ENCODE measurements around the gene MAP7D1.

MAP7D1 gene

DNA sequence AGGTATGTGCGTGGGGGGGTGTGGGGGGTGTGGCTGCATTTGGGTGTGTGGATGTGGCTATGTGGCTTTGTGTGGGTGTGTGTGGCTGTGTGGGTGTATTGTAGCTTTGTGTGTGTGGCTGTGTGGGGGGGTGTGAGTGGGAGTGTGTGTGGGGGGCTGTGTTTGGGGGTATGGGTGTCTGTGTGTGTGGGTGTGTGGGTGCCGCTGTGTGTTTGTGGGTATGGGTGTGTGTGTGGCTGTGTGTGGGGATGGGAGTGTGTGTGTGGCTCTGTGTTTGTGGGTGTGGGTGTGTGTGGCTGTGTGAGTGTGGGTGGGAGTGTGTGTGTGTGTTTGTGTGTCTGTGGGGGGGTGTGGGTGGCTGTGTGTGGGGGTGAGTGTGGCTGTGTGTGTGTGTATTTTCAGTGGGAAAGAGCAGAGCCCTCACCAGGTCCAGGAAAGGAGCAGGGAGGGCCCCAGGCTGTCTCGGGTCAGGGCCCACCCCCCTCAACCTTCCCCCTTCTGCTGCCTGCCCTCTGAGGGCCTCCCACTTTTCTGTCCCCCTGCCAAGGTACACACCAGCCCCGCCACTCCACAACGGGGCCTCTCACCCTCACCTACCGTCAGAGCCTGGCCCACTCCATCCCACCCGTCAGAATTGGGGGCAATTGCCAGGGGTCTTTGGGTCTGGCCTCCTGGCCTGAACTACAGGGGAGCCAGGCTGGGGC is 29.0 kb upstream of the MAP7D1 start:
- no peak for DNase-seq (ENCODE audit: low read depth)

DNA sequence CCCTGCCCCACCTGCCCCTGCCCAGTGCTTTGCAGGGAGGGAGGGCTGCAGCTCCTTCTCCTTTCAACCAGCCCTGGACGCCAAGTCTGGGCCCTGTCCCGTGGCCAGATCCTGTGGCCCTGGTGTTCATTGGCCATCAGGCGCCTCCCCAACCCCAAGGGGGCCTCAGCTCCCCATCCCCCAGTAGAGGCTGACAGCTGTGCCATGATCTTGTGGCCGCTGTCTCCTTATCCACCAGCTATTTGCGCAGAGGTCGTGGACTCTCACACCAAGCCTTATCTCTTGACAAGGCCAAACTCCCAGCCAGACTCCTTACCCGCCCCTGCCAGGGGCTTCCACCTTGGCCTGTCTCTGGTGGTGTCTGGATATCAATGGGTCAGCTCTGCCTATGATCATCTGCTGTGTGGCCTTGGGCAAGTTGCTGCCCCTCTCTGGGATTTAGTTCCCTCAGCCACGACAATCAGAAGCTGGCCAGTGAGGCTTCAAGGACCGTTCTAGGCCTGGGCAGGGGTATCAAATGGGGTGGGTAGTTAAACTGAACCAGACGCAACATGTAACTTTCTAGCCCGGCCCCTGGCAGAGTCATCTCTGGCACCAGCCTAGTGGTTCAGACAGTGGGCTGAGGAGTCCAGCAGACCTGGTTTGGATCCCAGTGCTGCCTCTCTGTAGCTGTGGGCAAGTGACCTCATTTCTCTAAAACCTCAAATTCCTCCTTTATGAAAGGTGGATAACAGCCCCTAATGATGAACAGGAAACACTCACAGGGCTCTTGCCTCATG is 27.6 kb upstream of the MAP7D1 start:
- peak; percentile 49 for DNase-seq (ENCODE audit: low read depth)

DNA sequence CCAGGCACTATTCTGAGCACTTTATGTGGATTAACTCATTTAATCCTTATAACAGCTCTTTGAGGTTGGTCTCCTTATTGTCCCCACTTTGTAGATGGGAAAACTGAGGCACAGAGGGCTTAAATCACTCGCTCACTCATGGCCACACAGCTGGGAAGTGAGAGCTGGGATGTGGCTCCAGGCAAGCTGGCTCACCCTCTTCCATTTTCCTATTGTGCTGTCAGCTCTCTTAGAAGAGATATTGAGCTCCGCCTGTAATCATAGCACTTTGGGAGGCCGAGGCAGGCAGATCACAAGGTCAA is 27.1 kb upstream of the MAP7D1 start:
- no peak for DNase-seq (ENCODE audit: low read depth)

DNA sequence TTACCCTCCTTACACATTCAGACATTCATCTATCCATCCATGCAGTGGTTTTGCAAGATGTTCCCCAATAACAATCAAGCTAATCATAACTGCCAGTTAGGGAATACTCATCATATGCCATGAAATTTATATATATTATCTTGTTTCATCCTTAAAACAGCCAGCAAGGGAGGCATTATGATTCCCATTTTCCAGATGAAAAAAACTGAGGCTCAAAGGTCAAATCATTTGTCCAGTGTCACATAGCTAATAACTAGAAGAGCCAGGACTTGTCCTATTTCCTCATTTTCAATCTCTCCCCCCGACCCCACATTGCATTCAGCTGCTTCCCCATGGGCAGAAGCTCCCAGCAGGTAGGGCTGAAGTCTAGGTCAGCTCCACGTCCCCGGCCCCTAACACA is 23.9 kb upstream of the MAP7D1 start:
- no peak for DNase-seq (ENCODE audit: low read depth)

DNA sequence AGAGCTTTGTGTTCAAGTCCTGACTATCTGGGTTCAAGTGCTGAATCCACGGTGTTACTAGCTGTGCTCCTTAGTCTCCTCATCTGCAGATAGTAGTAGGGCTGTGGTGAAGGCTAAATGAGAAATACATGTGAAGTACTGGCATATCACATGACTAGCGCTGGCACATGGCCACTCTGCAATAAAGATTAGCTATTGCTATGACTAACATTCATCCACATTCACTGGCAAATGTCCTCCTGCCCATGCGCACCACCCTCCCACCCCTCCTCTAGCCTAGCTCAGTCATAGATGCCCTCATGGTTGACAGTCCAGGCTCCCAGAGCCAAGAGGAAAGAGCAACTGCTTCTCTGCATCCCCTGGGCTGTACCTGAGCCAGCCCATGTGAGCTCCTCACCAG is 22.5 kb upstream of the MAP7D1 start:
- DNase-seq (ENCODE audit: low read depth): peak; percentile 93

DNA sequence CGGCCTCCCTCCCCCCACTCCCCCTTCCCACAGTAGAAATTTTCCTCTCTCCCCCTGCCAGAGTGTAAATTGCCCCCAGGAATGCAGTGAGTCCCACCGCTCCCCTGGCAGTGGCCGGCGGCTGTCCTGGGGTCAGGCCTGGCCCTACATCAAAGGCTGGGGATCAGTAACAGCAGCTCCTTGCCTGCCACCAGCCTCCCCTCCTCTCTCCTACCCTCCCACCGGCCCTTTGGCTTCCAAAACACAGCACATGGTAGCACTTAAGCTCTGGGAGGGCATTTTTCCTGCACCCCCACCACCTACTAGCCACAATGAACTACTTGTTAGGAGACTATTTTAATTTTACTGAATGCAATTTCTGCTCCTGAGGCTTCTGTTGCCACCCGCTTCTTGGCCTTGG is 21.9 kb upstream of the MAP7D1 start:
- DNase-seq (ENCODE audit: low read depth): no peak

DNA sequence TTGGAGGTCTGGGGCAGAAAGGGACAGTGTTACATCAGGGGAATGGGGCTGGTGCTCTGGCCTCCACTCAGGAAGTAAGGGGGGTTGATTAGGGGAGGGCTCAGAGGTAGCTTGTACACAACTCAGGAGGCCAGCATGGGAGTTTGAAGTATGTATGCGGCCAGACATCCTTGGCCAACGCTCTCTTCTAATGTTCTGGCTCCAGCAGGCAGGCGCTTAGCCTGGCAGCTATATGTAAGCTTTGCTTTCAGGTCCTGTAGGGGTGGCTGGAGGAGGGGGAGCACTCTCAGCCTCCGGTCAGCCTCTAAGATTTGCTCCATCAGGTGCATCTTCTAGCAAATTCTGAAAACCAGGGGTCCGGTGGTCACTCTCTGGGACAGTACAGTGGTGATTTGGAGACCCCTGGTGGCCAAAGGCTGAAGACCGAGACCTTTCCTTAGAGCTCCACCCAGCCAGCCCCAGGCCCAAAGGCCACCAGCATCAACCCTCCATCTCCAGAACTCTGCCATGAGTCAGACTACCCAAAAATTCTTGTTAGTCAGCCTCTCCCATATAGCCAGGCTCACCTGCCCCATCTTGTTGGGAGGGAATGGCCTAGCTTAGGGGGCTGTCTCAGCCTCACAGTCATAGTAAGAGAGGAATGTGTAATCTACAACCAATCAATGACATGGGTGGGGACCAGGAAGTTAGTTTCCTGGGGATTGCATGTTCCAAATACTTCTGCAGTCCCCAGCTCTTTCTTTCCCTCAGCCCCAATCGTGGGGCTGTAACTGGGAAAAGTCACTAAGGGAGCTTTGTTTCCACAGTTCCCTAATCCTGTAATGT is 21.2 kb upstream of the MAP7D1 start:
- DNase-seq (ENCODE audit: low read depth): no peak

DNA sequence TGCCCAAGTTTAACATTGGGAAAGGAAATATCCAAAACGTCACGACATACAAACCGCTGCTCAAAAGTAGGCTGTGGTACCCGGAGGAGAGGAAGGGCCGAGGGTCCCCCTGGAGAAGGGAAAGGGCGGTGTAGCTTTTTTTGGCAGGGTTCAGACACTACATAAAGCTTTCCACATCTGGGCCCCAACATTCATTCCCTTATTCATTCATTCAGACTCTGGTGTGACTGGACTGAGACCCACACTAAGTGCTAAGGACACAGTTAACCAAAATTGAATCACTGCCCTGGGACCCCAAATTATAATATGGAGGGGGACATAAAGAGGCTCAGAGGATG is 20.7 kb upstream of the MAP7D1 start:
- DNase-seq (ENCODE audit: low read depth): no peak

DNA sequence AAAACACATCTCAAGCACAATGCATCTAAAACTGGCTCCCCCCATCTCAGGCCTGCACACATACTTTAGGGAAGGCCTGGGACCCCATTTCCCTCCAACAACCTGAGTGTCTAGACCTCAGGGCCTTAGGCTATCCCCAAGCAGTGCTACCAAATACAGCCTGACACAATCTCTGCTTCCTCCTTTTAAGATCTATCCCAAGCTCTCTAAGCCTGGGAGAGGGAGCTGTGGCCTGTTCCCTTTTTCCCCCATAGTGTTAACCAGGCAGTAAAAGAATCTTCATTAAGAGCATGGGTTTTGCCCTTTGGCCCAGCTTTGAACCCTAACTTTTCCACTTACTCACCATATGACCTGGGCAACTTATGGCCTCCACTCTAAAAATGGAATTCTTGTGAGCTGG is 20.2 kb upstream of the MAP7D1 start:
- no peak for DNase-seq (ENCODE audit: low read depth)

DNA sequence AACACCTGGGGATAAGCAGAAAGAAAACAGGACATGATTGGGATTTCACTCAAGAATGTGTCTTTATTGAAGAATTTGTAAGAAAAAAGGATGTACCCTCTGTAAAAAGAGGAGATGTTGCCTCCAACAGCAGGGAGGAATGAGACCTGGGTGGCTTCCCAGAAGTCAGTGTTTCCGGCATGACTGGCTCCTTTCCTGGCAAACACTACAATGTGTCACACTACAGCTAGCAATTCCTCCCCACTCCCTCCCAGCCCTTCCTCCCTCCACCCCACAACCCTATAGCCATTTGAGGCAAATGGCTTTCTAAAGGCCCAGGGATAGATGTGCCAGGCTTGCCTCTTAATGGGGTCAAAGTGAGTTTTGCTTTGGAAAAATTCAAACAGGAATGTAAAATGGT is 19.4 kb upstream of the MAP7D1 start:
- DNase-seq (ENCODE audit: low read depth): peak; percentile 80

DNA sequence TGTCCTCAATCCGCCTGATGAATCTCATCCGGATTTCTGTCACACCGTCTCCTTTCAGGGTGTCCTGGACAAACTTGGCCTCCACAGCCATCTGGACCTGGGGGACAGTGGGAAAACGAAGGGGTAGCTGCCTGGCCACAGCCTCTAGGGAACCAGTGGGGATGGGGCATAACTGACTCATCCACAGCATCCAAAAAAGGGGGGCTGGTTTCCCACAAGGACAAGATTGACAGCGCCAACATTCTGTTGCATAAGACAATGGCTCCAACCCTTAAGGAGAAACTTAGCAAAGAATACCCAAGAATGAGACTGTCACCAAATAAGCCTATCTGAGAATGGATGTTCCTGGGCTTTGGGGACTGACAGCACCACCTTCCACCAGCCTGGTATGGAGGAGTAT is 18.7 kb upstream of the MAP7D1 start:
- no peak for DNase-seq (ENCODE audit: low read depth)

DNA sequence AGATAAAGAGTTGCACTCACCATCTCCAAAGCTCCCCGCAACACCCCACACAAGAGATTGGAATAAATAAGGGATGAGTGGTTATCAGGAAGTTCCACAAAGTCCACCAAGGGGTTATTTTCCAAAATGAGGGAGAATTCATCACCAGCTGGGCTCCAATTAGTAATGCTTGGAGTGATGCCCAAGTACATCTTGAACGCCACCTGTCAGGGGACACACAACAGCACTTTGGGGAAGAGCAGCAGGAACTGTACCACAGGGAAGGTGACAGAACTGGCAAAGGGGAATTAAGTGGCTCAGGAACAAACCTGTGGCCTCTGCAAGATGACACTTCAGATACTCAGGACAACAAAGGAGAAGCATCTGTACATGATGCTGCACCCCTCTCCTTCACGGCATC is 18.2 kb upstream of the MAP7D1 start:
- no peak for DNase-seq (ENCODE audit: low read depth)

DNA sequence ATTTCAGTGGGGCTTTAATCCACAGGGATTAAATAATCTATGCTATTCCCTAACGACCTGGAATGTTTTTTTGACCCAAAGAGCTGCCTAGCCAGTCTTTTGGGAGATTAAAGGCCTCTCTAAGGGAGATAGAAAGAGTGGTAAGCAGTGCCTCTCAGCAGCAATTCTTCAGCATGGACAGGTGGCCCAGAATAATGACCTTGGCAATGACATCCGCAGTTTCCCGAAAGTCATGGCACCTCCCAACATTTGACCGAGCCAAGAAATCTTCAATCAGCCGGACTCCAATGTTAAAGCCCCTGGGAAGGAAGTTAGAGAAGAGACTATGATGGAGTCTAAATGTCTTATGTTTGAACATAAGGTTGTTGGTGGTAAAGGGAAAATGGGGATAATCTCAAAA is 16.4 kb upstream of the MAP7D1 start:
- no peak for DNase-seq (ENCODE audit: low read depth)

DNA sequence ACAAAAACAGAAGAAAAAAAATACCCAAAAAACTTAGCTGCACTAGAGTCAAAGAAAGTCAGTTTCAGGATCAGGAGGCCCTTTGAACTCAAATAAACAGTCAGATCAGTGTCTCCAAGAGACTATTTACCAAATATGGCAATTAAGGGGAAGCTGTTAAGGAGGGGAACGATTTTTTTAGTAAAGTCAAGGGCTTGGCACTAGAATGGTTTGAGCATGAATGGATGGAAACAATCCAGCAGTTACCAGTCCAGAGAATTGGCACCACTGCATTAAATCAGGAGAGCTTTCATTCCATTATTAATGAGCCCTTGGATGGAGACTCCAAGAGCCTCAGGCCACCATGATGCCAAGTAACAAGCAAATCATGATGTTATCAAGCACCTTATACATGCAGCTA is 13.8 kb upstream of the MAP7D1 start:
- DNase-seq (ENCODE audit: low read depth): no peak

DNA sequence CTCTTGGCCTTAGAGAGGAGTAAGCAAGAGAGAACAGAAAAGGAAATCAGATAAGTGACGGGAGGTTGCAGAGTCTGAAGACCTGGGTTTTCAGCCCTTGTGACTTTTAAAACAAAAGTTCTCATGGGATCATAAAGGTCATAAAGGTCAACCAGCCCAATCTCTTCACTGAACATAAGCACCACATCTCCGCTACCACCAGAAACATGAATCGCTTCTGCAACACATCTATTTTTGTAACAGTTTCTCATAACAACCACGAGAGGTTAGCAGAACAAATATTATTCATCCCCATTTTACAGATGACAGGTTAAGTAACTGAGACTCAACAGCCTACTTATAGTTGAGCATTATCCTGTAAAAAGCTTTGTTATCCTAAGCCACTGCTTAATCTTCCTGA is 12.5 kb upstream of the MAP7D1 start:
- no peak for DNase-seq (ENCODE audit: low read depth)

DNA sequence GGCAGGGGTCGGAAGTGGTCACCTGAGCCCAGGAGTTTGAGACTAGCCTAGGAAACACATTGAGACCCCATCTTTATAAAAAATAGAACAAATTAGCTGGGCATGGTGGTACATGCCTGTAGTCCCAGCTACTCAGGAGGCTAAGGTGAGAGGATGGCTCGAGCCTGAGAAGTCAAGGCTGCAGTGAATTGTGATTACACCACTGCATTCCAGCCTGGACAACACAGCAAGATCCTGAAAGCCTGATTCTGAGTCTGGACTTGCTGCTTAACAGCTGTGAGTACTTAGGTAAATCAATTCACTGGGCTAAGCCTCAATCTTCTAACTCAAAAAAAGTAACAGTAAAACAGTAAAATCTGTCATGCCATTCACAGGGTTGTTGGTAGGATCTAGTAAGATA is 11.5 kb upstream of the MAP7D1 start:
- DNase-seq (ENCODE audit: low read depth): no peak

DNA sequence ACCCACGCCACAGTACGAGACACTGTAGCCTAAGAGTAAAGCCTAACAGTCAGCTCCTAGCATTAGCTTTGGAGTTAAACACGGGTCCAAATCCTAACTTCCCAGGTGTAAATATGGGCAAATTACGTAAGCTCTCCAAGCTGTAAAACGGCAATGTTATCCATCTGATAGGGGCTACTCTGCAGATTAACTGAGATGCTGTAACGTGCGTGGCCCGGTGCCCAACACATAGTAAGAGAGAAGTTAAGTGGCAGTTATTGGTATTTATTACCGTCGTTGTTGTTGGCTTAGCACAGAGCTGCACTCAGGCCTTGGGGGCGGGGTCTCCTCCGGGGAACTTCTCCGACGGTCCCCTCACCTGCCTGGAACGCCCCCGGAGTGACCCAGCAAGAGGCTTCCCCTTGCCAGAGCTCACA is 7.1 kb upstream of the MAP7D1 start:
- DNase-seq (ENCODE audit: low read depth): no peak

DNA sequence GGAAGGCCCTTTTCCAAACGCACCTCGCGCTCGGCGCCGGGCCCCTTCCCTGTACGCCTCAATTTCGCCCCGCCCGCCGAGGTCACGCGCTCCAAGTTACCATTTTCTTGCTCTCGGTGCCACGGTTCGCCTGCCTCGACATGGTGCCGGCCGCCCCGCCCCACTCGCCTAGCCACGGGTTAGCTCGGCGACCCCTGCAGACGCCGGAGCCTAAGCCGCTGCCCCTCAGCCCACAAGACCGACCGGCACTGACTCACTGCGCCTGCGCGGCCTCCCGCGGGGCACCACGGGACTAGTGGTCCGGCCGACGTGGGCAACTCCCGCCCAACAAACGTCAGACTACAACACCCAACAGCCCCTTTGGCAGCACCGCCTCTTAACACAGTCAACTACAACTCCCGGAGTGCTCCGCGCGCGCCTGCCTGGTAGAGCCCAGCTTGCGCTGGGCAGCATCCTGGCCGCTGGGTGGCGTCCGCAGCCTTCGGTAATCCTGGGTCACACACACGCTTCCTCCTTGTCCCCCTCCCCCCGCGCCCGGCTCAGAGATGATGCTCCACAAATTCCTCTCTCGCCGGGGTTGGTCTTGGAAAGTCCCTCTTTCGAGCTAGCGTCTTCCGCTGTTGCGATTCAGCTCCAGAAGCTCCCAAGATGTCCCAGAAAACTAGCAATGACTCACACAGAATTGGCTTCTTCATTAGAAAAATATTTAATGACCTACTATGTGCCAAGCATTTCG is 6.6 kb upstream of the MAP7D1 start, which contains the start of gene TRAPPC3:
TRAPPC3 (minus strand) TSS at position 250 of the 736 bp plus-strand sequence; CDS start at position 142, 108 bp downstream.
- peak; percentile 99 for DNase-seq (ENCODE audit: low read depth)

DNA sequence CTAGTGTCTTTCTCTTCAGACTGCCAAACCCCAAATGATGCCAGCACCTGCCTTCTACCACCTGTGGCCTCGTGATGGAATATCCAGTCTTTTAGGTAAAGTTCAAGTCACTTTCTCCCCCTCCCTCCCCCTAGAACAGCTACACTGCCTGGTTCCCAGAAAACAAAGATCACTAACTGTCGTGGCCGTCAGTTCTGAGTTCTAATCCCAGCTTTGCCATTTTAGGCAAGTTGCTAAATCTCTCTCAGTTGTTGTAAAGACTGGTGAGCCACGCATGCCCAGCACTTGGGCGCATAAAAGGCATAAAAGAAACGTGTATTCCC is 6.0 kb upstream of the MAP7D1 start:
- no peak for DNase-seq (ENCODE audit: low read depth)

DNA sequence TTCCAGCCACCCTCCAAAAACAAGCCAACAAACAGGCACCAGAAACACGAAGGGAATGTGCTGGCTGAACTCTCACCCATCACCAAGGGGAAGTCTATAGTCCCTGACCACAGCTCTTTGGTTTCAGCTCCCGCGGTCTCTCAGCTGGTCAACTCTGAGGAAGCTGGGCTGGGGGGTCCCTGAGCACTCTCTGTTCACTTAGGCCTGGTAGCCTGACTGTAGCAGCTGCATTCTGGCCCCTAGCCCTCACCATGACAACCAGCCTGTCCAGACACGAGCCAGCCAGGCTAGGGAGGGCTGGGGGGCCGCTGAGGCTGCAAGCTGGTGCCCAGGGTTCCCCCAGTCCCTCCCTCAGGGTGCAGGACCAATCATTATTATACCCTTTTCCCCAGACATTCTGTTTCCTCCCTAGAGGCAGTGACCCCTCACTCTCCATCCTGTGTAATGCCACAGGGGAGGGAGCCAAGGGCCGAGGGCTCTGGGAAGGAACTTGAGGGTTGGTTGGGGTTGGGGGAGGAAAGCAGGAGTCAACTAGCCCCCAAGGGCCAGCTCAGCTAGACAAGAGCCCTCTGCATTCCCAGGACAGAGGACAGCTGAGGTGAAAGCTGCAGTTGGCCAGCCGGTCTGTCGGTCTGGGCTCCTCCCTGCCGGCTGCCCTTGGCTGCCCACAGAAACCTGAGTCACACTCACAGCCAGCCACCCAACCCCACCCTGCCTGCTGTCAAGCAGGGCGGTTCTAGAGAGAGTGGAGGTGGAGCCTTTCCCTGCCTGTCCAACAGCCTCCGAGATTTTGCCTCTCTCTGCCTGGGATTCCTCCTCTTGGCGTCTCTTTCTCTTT is 5.4 kb upstream of the MAP7D1 start:
- DNase-seq (ENCODE audit: low read depth): peak; percentile 76

DNA sequence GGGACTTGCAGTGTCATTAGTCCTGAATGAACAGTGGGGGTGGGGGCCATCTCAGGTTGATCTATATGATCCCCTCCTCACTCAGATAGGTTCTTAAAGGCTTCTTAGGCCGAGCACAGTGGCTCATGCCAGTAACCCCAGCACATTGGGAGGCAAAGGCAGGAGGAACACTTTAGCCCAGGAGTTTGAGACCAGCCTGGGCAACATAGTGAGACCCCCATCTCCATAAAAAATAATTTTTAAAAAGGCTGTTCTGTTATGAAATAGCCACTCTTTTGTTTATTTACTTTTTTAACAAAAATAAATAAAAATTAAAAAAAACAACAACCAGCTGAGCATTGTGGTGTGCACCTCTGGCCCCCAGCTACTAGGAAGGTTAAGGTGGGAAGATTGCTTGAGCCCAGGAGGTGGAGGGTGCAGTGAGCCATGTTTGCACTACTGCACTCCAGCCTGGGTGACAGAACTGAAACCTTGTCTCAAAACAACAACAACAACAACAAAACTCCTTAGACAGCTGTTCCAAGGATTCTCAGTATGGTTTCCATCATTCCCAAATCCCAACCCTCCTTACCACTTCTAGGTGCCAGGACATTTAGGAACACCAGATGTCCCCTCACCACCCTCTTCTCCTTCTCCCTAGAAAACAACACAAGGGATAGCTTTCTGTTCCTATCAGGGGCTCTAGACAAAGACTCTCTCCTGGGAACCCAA is 4.7 kb upstream of the MAP7D1 start:
- DNase-seq (ENCODE audit: low read depth): no peak

Data from HS-5 (cell line).